ENCODE data around the gene STYX. TPM values are rescaled to one million over a fixed set of nuclear protein-coding genes. Genes with fewer than 3 reads are reported as not detected.
A peak's percentile ranks its signal among the peaks of the same experiment; 100 is the strongest.

The STYX gene
- total and polyA plus RNA-seq, 10 of the 15 experiments (the other 5 are each of a cell fraction or from before 2014, with no cell fraction given): 5.0 to 15.3 (median 9.5) TPM

DNA sequence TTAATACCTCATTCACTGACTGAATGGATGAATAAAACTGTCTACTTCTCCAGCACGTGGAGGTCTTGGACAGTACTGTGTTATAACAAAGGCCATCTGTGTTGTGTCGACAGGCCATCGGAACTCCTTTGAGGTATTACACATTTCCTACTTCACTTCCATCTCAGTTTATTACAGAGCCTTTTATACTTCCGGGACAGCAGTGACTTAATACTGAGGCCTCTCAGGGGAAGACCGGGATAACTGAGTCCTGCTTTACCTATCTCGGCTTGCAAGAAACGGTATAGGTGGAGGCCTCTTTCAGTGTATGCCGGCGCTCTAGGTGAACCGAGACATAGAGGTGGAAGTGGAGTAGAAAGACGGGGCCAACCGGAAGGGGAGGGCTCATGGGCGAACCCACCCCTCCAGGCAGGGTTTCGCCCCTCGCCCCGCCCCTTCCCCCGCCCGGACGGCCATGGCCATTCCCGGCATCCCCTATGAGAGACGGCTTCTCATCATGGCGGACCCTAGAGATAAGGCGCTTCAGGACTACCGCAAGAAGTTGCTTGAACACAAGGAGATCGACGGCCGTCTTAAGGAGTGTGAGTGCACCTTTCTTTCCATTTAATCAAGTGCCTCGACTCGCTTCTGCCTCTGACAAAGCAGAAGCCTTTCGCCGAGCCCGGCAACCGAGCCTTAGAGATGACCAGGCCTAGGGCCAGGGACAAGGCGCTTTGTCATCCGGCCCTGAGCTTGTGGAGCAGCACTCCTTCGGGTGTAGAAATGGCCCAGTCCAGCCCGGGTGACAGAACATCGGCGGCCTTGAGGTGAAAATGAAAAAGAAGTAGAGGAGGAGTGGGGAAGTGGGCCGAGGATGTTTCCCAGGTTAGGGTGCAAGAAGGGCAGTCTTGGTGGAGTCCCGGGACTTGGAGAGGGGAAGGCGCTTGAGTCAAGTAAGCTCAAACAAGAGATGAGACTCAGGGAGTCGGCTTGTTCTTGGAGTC, 23.0 kb upstream of the STYX start, which contains the start of gene PSMC6 (continued):
- TF ChIP-seq, protein P1, sequence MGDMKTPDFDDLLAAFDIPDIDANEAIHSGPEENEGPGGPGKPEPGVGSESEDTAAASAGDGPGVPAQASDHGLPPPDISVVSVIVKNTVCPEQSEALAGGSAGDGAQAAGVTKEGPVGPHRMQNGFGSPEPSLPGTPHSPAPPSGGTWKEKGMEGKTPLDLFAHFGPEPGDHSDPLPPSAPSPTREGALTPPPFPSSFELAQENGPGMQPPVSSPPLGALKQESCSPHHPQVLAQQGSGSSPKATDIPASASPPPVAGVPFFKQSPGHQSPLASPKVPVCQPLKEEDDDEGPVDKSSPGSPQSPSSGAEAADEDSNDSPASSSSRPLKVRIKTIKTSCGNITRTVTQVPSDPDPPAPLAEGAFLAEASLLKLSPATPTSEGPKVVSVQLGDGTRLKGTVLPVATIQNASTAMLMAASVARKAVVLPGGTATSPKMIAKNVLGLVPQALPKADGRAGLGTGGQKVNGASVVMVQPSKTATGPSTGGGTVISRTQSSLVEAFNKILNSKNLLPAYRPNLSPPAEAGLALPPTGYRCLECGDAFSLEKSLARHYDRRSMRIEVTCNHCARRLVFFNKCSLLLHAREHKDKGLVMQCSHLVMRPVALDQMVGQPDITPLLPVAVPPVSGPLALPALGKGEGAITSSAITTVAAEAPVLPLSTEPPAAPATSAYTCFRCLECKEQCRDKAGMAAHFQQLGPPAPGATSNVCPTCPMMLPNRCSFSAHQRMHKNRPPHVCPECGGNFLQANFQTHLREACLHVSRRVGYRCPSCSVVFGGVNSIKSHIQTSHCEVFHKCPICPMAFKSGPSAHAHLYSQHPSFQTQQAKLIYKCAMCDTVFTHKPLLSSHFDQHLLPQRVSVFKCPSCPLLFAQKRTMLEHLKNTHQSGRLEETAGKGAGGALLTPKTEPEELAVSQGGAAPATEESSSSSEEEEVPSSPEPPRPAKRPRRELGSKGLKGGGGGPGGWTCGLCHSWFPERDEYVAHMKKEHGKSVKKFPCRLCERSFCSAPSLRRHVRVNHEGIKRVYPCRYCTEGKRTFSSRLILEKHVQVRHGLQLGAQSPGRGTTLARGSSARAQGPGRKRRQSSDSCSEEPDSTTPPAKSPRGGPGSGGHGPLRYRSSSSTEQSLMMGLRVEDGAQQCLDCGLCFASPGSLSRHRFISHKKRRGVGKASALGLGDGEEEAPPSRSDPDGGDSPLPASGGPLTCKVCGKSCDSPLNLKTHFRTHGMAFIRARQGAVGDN (IDR thresholded peaks at IDR 0.05): 0 out of 2 replicates have a peak, but pooled peaks have one; percentile 43
- TF ChIP-seq MEF2B (IDR thresholded peaks at IDR 0.05; ENCODE audit: partially characterized antibody, poor library complexity, severe bottlenecking): no peak
- TF ChIP-seq NR2C1 (IDR thresholded peaks at IDR 0.05): peak; percentile 61
- TF ChIP-seq, protein P2, sequence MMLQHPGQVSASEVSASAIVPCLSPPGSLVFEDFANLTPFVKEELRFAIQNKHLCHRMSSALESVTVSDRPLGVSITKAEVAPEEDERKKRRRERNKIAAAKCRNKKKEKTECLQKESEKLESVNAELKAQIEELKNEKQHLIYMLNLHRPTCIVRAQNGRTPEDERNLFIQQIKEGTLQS (IDR thresholded peaks at IDR 0.05; ENCODE audit: borderline replicate concordance, extremely low read depth, low read depth, low read length): no peak
- no peak for TF ChIP-seq SUPT20H (IDR thresholded peaks at IDR 0.05; ENCODE audit: borderline replicate concordance, control insufficient read depth, low read depth, low read length)
- TF ChIP-seq, protein P3, sequence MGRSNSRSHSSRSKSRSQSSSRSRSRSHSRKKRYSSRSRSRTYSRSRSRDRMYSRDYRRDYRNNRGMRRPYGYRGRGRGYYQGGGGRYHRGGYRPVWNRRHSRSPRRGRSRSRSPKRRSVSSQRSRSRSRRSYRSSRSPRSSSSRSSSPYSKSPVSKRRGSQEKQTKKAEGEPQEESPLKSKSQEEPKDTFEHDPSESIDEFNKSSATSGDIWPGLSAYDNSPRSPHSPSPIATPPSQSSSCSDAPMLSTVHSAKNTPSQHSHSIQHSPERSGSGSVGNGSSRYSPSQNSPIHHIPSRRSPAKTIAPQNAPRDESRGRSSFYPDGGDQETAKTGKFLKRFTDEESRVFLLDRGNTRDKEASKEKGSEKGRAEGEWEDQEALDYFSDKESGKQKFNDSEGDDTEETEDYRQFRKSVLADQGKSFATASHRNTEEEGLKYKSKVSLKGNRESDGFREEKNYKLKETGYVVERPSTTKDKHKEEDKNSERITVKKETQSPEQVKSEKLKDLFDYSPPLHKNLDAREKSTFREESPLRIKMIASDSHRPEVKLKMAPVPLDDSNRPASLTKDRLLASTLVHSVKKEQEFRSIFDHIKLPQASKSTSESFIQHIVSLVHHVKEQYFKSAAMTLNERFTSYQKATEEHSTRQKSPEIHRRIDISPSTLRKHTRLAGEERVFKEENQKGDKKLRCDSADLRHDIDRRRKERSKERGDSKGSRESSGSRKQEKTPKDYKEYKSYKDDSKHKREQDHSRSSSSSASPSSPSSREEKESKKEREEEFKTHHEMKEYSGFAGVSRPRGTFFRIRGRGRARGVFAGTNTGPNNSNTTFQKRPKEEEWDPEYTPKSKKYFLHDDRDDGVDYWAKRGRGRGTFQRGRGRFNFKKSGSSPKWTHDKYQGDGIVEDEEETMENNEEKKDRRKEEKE (IDR thresholded peaks at IDR 0.05): no peak
- peak; percentile 90; the same call in 1 of the 2 replicates for TF ChIP-seq PML (IDR thresholded peaks at IDR 0.05; ENCODE audit: low read length)
- TF ChIP-seq NFIC (IDR thresholded peaks at IDR 0.05; ENCODE audit: low read depth, low read length): no peak
- TF ChIP-seq SMC3 (IDR thresholded peaks at IDR 0.05; ENCODE audit: borderline replicate concordance, low read length): no peak
- 0 out of 2 replicates have a peak, but pooled peaks have one; percentile 58 for TF ChIP-seq MXI1 (IDR thresholded peaks at IDR 0.05; ENCODE audit: low read depth, low read length)
- TF ChIP-seq TCF3 (IDR thresholded peaks at IDR 0.05; ENCODE audit: borderline replicate concordance, insufficient read depth, low read depth, low read length): no peak
- TF ChIP-seq BACH1 (IDR thresholded peaks at IDR 0.05; ENCODE audit: borderline replicate concordance): no peak
- TF ChIP-seq, protein P4, sequence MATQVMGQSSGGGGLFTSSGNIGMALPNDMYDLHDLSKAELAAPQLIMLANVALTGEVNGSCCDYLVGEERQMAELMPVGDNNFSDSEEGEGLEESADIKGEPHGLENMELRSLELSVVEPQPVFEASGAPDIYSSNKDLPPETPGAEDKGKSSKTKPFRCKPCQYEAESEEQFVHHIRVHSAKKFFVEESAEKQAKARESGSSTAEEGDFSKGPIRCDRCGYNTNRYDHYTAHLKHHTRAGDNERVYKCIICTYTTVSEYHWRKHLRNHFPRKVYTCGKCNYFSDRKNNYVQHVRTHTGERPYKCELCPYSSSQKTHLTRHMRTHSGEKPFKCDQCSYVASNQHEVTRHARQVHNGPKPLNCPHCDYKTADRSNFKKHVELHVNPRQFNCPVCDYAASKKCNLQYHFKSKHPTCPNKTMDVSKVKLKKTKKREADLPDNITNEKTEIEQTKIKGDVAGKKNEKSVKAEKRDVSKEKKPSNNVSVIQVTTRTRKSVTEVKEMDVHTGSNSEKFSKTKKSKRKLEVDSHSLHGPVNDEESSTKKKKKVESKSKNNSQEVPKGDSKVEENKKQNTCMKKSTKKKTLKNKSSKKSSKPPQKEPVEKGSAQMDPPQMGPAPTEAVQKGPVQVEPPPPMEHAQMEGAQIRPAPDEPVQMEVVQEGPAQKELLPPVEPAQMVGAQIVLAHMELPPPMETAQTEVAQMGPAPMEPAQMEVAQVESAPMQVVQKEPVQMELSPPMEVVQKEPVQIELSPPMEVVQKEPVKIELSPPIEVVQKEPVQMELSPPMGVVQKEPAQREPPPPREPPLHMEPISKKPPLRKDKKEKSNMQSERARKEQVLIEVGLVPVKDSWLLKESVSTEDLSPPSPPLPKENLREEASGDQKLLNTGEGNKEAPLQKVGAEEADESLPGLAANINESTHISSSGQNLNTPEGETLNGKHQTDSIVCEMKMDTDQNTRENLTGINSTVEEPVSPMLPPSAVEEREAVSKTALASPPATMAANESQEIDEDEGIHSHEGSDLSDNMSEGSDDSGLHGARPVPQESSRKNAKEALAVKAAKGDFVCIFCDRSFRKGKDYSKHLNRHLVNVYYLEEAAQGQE (IDR thresholded peaks at IDR 0.05; ENCODE audit: low read depth, low read length): no peak
- no peak for TF ChIP-seq YBX1 (IDR thresholded peaks at IDR 0.05)
- TF ChIP-seq, protein P5, sequence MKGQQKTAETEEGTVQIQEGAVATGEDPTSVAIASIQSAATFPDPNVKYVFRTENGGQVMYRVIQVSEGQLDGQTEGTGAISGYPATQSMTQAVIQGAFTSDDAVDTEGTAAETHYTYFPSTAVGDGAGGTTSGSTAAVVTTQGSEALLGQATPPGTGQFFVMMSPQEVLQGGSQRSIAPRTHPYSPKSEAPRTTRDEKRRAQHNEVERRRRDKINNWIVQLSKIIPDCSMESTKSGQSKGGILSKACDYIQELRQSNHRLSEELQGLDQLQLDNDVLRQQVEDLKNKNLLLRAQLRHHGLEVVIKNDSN (IDR thresholded peaks at IDR 0.05; ENCODE audit: borderline replicate concordance, extremely low read length, insufficient read depth, low read depth, low read length): no peak

All from GM12878 (cell line).